Trophoblast cell (in vitro differentiated cells and primary cell): ENCODE data around the gene LGALS1.

ENCODE experiments used
- DNase-seq, 2 donors: peaks; one replicate each; pipeline ENCODE4 v3.0.0-alpha.2; 2016
- H2AFZ ChIP-seq: 2 replicates; pipeline ENCODE4 v1.6.1; 2013; ENCODE audit warnings: low read length, moderate library complexity, mild to moderate bottlenecking; ENCODE audit not compliant: insufficient read depth, poor library complexity
- H2AK5ac ChIP-seq: 2 replicates; pipeline ENCODE4 v1.6.1; 2013; ENCODE audit warnings: mild to moderate bottlenecking, low read length
- H2BK120ac ChIP-seq: 2 replicates; pipeline ENCODE4 v1.6.1; 2013; ENCODE audit warnings: low read length, mild to moderate bottlenecking, moderate library complexity; ENCODE audit not compliant: insufficient read depth, poor library complexity
- H2BK12ac ChIP-seq: 2 replicates; pipeline ENCODE4 v1.6.1; 2013; ENCODE audit warnings: mild to moderate bottlenecking, low read length, moderate library complexity
- H2BK5ac ChIP-seq: 2 replicates; pipeline ENCODE4 v1.6.1; 2013; ENCODE audit warnings: low read length, low read depth, moderate library complexity, mild to moderate bottlenecking; ENCODE audit not compliant: poor library complexity
- H3K14ac ChIP-seq: 2 replicates; pipeline ENCODE4 v1.6.1; 2013; ENCODE audit warnings: mild to moderate bottlenecking, low read length
- H3K18ac ChIP-seq: 2 replicates; pipeline ENCODE4 v1.6.1; 2013; ENCODE audit warnings: mild to moderate bottlenecking, low read length
- H3K23ac ChIP-seq: 2 replicates; pipeline ENCODE4 v1.6.1; 2013; ENCODE audit warnings: low read length
- H3K27ac ChIP-seq: 2 replicates; pipeline ENCODE4 v1.5.1; 2013; ENCODE audit warnings: low read depth, mild to moderate bottlenecking, inconsistent platforms, low read length, moderate library complexity
- H3K27me3 ChIP-seq: 2 replicates; pipeline ENCODE4 v1.6.1; 2013; ENCODE audit warnings: inconsistent platforms, mild to moderate bottlenecking, low read length, moderate library complexity; ENCODE audit not compliant: insufficient read depth
- H3K36me3 ChIP-seq, 2 experiments: 1 replicate in 1 of 2; 2 replicates in 1 of 2; pipeline ENCODE4 v1.6.1; 2013; ENCODE audit warnings: low read length in 2 of 2, mild to moderate bottlenecking in 2 of 2, moderate library complexity in 1 of 2; ENCODE audit not compliant: insufficient read depth in 2 of 2, control insufficient read depth in 1 of 2
- H3K4ac ChIP-seq: 2 replicates; pipeline ENCODE4 v1.6.1; 2013; ENCODE audit warnings: low read depth, mild to moderate bottlenecking, low read length, moderate library complexity
- H3K4me1 ChIP-seq, 2 experiments: 1 replicate in 1 of 2; 2 replicates in 1 of 2; pipeline ENCODE4 v1.6.1; 2013; ENCODE audit warnings: low read length in 2 of 2, mild to moderate bottlenecking in 2 of 2, moderate library complexity in 1 of 2; ENCODE audit not compliant: insufficient read depth in 2 of 2, control insufficient read depth in 1 of 2
- H3K4me2 ChIP-seq: 2 replicates; pipeline ENCODE4 v1.6.1; 2013; ENCODE audit warnings: inconsistent platforms, mild to moderate bottlenecking, low read length, moderate library complexity
- H3K4me3 ChIP-seq: 2 replicates; pipeline ENCODE4 v1.5.1; 2013; ENCODE audit warnings: mild to moderate bottlenecking, low read depth, low read length, inconsistent platforms
- H3K79me1 ChIP-seq: one replicate; pipeline ENCODE4 v1.6.1; 2013; ENCODE audit warnings: low read length
- H3K79me2 ChIP-seq: 2 replicates; pipeline ENCODE4 v1.6.1; 2013; ENCODE audit warnings: low read length, mild to moderate bottlenecking; ENCODE audit not compliant: control insufficient read depth, insufficient read depth, poor library complexity
- H3K9ac ChIP-seq: 2 replicates; pipeline ENCODE4 v1.6.1; 2013; ENCODE audit warnings: mild to moderate bottlenecking, low read length
- H3K9me3 ChIP-seq: 2 replicates; pipeline ENCODE4 v1.6.1; 2013; ENCODE audit warnings: low read depth, mild to moderate bottlenecking, control low read depth, inconsistent platforms, low read length; ENCODE audit not compliant: insufficient read depth
- H4K12ac ChIP-seq: 2 replicates; pipeline ENCODE4 v1.6.1; 2013; ENCODE audit warnings: low read depth, mild to moderate bottlenecking, low read length, moderate library complexity
- H4K8ac ChIP-seq: 2 replicates; pipeline ENCODE4 v1.6.1; 2013; ENCODE audit warnings: low read depth, mild to moderate bottlenecking, low read length, moderate library complexity
- H4K91ac ChIP-seq: one replicate; pipeline ENCODE4 v1.6.1; 2013; ENCODE audit warnings: low read depth, mild to moderate bottlenecking, low read length, moderate library complexity
- WGBS: extraction: QIAGEN DNeasy Blood & Tissue Kit; methylation state at CpG from one replicate; pipeline ENCODE4 v1.1.7; 2013; ENCODE audit warnings: missing lambda C conversion rate; ENCODE audit not compliant: insufficient read length, insufficient coverage; ENCODE audit errors: extremely low coverage; 5-methylcytosine and 5-hydroxymethylcytosine counted together

The LGALS1 gene

GRCh38 chr22:37633625-37634416 is 41.6 kb upstream of the LGALS1 start:
- Histone ChIP-seq H3K4me3 (no peak overlapping the region), H2BK12ac (peak overlapping the region; percentile 12), H3K4ac (peak overlapping the region; percentile 8), H3K4me2 (peak overlapping the region; percentile 2), H3K36me3 (peaks cover 28 to 38% of the 10 kb centered on the region in 2 experiments), H3K27me3 (no peaks in the 10 kb centered on the region), H4K8ac (peak overlapping the region; percentile 59), H3K9me3 (peaks cover 2% of the 10 kb centered on the region), H2BK5ac (peak overlapping the region; percentile 10), H3K23ac (no peak overlapping the region), H4K12ac (peak overlapping the region; percentile 17), H2AFZ (peak overlapping the region; percentile 46), H2BK120ac (peak overlapping the region; percentile 10), H3K4me1 (peaks cover 18 to 23% of the 10 kb centered on the region in 2 experiments), H3K27ac (peak overlapping the region; percentile 49), H3K79me2 (no peaks in the 10 kb centered on the region), H3K79me1 (peaks cover 6% of the 10 kb centered on the region), H3K14ac (peak overlapping the region; percentile 54), H2AK5ac (peak overlapping the region; percentile 9), H4K91ac (peak overlapping the region; percentile 65), H3K9ac (no peak overlapping the region), H3K18ac (peak overlapping the region; percentile 43)
- no CpG with 5 or more reads among the region's 24 CpGs for WGBS
- DNase-seq: peak; percentile 51 to 54

DNA sequence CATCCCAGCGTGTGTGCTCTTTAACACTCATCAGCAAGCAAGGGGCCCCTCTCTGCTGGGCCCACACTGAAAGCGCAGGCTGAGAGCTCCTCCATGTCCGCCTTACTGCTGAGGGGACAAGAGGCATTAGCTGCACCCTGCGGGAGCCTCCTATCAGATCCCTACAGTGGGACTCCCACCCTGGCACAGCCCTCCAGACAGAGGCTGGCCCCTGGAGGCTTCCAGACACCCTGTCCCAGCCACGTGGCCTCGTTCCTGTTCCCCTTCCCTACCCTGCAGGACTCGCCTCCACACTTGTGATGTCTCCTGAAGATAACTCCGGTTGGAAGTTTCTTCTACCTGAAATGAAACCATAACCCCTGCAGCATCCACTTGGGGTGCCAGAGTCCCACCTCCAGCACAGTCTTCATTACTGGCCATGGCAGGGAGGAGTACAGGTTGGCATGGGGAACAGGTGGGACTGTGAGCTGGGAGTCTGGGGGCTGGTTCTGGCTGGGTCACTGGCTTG is 41.0 kb upstream of the LGALS1 start:
- H3K4me2 ChIP-seq: no peak overlapping the region
- no peak overlapping the region for H3K4me3 ChIP-seq
- no peak for DNase-seq
- peaks cover 2% of the 10 kb centered on the region for H3K9me3 ChIP-seq
- no CpG with 5 or more reads among the region's 8 CpGs for WGBS
- H2AK5ac ChIP-seq: no peak overlapping the region
- H3K23ac ChIP-seq: no peak overlapping the region
- peaks cover 28 to 31% of the 10 kb centered on the region in 2 experiments for H3K36me3 ChIP-seq
- no peaks in the 10 kb centered on the region for H3K79me2 ChIP-seq
- peaks cover 10% of the 10 kb centered on the region for H3K79me1 ChIP-seq
- H3K18ac ChIP-seq: no peak overlapping the region
- peaks cover 21 to 27% of the 10 kb centered on the region in 2 experiments for H3K4me1 ChIP-seq
- H4K91ac ChIP-seq: no peak overlapping the region
- no peak overlapping the region for H2BK12ac ChIP-seq
- H4K8ac ChIP-seq: no peak overlapping the region
- no peak overlapping the region for H2BK120ac ChIP-seq
- no peak overlapping the region for H2BK5ac ChIP-seq
- no peak overlapping the region for H3K27ac ChIP-seq
- H3K27me3 ChIP-seq: no peaks in the 10 kb centered on the region
- H3K14ac ChIP-seq: no peak overlapping the region
- no peak overlapping the region for H4K12ac ChIP-seq
- H2AFZ ChIP-seq: no peak overlapping the region
- no peak overlapping the region for H3K9ac ChIP-seq
- no peak overlapping the region for H3K4ac ChIP-seq

GRCh38 chr22:37635157-37635556 is 40.3 kb upstream of the LGALS1 start:
- peaks cover 2% of the 10 kb centered on the region for H3K9me3 ChIP-seq

GRCh38 chr22:37636186-37636948 is 39.1 kb upstream of the LGALS1 start:
- no peak overlapping the region for H3K9ac ChIP-seq
- H3K36me3 ChIP-seq: peaks cover 16 to 18% of the 10 kb centered on the region in 2 experiments
- no peak overlapping the region for H2BK5ac ChIP-seq
- H2AK5ac ChIP-seq: no peak overlapping the region
- H3K27me3 ChIP-seq: no peaks in the 10 kb centered on the region
- no peak overlapping the region for H3K27ac ChIP-seq
- no peak for DNase-seq
- H3K23ac ChIP-seq: no peak overlapping the region
- H3K4me1 ChIP-seq: peaks cover 32 to 39% of the 10 kb centered on the region in 2 experiments
- H3K79me2 ChIP-seq: peaks cover 9% of the 10 kb centered on the region
- H4K91ac ChIP-seq: no peak overlapping the region
- no peak overlapping the region for H4K8ac ChIP-seq
- no peak overlapping the region for H2AFZ ChIP-seq
- H4K12ac ChIP-seq: no peak overlapping the region
- no peak overlapping the region for H2BK120ac ChIP-seq
- H3K14ac ChIP-seq: no peak overlapping the region
- no peak overlapping the region for H2BK12ac ChIP-seq
- WGBS: no CpG with 5 or more reads among the region's 6 CpGs
- no peak overlapping the region for H3K4me2 ChIP-seq
- no peak overlapping the region for H3K4me3 ChIP-seq
- H3K18ac ChIP-seq: no peak overlapping the region
- H3K79me1 ChIP-seq: peaks cover 24% of the 10 kb centered on the region
- peaks cover 4% of the 10 kb centered on the region for H3K9me3 ChIP-seq
- H3K4ac ChIP-seq: no peak overlapping the region

More at GRCh38 chr22:37635157-37635556, 40.3 kb upstream of the LGALS1 start:
- WGBS: no CpG with 5 or more reads among the region's 7 CpGs
- no peak overlapping the region for H3K4me3 ChIP-seq
- H2BK12ac ChIP-seq: no peak overlapping the region
- H3K27me3 ChIP-seq: no peaks in the 10 kb centered on the region
- H2AK5ac ChIP-seq: no peak overlapping the region
- no peak overlapping the region for H2BK5ac ChIP-seq
- peaks cover 22 to 24% of the 10 kb centered on the region in 2 experiments for H3K36me3 ChIP-seq
- peak overlapping the region; percentile 30 for H4K91ac ChIP-seq
- no peak overlapping the region for H3K4ac ChIP-seq
- H3K18ac ChIP-seq: no peak overlapping the region
- no peak overlapping the region for H3K27ac ChIP-seq
- DNase-seq: no peak
- no peak overlapping the region for H3K4me2 ChIP-seq
- H3K79me1 ChIP-seq: peaks cover 15% of the 10 kb centered on the region
- no peak overlapping the region for H2AFZ ChIP-seq
- H3K14ac ChIP-seq: no peak overlapping the region
- H2BK120ac ChIP-seq: no peak overlapping the region
- no peak overlapping the region for H4K8ac ChIP-seq
- peaks cover 21 to 27% of the 10 kb centered on the region in 2 experiments for H3K4me1 ChIP-seq
- no peak overlapping the region for H3K9ac ChIP-seq
- peaks cover 2% of the 10 kb centered on the region for H3K79me2 ChIP-seq
- no peak overlapping the region for H3K23ac ChIP-seq
- no peak overlapping the region for H4K12ac ChIP-seq
